HG03378 (cell line): ENCODE measurements around the gene GDE1.

ENCODE experiments used
- ATAC-seq: cut with Tn5 transposase; IDR thresholded peaks from one replicate; pipeline ENCODE4 v1.9.1; 2021; ENCODE audit warnings: mild to moderate bottlenecking, moderate library complexity; ENCODE audit not compliant: unreplicated experiment

The GDE1 gene

DNA sequence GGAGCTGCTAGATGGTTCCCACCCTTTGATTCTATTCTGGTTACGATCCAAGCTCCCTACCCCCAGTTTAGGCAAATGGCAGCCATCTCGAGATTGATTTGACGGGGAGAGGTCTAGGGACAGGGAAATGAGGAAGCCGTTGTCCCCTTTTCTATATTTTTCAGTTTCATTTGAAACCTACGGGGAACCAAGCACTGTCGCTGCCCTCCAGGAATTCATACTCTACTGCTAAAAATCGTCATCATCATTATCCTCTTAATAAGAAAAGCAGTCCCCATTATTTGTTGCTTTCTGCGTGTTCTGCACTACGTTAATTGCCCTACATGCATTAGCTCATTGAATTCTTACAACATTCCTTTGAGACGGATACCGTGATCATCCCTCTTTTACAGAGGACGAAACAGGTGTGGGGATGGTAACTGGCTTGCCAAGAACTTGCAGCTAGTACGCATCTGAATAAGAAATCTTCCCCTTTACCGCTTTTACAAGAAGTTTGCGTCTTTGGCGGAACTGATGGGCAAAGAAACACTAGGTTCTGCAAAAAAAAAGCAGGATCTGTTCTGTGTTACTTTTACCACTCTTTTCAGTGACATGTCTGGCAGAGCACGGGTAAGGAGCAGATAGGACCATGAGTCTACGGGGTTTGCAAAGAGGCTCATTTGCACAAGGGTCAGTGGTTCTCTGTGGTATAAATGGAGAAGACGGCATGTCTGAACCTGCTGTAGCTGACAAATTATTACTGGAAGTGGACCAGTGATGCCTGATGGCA is 2.9 kb upstream of the GDE1 start:
- no peak for ATAC-seq

DNA sequence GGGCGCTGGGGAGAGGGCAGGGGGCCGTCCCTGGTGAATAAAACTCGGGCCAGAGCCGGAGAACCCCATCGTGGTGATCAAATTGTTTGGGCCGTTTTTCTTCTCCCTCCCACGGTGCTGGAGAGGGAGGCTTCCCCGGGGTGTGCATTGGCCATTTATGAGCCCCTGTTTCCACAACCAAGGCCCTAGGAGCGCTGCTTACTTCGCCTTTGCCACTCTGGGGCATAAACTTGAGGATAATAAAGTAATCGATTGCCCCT is 2.4 kb upstream of the GDE1 start:
- ATAC-seq = no peak

DNA sequence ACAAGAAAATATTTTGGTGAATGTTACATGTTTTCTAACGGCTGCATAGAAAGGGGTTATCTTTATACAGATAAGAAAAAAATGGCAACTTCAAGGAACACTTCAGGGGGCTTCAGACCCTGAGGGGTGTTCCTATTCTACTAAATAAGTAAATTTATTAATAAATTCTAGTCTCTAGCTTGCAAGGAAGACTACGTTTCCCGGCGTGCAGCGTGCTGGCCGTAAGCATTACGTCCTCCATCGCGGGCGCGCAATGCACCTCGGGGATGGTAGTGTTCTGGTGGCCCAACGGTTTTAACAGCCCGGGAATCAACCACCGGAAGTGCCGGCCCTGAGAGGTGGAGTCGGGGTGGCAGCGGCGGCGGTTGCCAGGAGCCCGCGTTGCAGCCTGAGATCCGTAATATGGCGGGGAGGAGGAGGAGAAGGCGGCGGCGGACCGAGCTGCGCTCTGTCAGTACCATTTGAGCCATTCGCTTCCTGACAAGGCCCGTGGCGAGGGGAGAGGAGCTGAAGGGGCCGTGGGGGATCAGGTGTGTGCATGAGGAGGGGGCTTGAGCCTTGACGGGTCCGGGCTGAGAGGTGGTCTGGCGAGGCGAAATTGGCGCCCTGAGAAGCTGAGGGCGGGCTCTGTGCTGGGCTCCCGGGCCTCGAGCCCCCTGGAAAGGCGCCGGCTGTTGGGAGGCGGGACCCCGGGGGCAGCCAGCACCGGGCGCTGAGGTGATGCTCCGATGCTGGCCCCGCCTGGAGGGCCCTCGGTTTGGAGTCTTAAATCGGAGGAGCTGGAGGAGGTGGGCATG is 1.9 kb upstream of the GDE1 start, which contains the start of gene CCP110:
TSS of gene CCP110 (plus strand) at position 384 of the 797 bp plus-strand sequence. CDS start 3,940 bp downstream, outside the sequence.
- peak; percentile 61 for ATAC-seq

DNA sequence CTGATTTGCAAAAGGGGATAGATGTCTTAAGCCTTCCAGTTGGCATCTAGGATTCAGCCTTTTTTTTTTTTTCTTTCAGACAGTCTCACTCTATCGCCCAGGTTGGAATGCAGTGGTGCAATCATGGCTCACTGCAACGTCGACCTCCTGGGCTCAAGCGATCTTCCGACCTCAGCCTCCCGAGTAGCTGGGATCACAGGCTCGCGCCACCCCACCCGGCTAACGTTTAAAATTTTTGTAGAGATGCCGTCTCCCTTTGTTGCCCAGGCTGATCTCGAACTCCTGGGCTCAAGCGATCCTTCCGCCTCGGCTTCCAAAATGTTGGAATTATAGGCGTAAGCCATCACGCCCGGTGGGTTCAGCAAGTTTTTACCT is 1.3 kb upstream of the GDE1 start:
- no peak for ATAC-seq

GRCh38 chr16:19522760-19523159 is 862 bp upstream of the GDE1 start:
- no peak for ATAC-seq

DNA sequence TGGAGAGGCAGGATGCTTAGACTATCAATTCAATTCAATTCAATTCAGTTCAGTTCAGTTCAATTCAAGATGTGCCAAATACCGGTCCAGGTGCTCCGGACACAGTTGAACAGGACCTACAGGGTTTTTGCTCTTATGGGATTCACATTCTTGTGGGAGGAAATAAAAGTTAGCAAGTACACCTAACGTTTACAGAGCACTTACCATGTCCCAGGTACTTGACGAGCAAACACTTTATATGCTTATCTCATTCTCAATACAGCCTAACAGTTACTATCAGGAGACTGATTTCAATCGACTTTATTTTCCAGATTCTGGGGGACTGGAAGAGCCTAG is 467 bp upstream of the GDE1 start:
- no peak for ATAC-seq

- ATAC-seq = no peak
Measured at GRCh38 chr16:19520861-19521331, 1.0 kb downstream of the GDE1 start.

GRCh38 chr16:19518388-19518787 is 3.5 kb downstream of the GDE1 start:
- ATAC-seq = no peak

DNA sequence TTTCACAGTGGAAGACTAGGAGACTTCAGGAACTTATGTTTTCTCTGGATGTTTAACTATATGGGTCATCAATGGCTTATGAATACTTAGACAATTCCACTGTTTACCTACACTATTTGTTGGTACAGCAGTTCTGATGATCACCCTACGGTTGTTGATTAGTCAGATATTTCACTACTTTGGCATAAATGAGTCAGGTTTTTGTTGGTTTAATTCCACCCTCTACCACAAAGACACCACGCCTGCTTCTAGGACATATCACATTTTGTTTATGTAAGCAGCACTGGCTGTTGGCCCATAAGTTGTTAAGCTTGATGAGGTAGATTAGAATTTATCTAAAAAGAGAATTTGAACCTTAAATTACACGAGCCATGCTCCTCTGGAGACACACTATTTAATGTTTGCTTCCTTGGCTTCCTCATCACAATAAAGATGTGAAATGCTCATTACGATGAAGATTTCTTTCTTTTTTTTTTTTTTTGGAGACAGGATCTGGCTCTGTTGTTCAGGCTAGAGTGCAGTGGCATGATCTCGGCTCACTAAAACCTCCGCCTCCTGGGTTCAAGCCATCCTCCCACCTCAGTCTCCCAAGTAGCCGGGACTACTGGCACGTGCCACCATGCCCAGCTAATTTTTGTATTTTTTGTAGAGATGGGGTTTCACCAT is 4.3 kb downstream of the GDE1 start:
- no peak for ATAC-seq

- no peak for ATAC-seq
Measured at GRCh38 chr16:19515757-19516156, 6.1 kb downstream of the GDE1 start.

DNA sequence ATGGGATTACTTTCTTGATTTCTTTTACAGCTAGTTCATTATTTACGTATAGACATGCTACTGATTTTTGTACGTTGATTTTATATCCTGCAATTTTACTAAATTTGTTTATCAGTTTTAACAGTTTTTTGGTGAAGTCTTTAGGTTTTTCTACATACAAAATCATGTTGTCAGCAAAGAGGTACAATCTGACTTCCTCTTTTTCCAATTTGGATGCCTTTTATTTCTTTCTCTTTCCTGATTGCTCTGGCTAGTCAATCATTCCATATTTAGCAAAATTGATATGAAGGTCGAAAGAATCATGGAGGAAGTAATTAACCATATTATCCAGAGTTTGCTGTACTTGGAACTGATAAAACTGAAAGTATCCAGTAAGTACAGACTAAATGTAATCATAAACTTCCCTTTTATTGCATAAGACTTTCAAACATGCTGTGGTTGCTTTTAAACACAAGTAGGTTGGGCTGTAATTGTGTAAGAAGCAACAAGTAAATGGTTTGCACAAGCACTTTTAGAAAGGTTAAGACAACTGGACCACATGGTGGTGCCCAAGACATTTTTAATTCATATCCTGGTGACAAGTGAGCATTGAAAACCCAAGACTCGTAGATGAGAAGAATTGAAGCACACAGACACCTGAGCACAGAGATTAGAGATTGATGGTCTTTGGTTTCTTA is 8.4 kb downstream of the GDE1 start:
- no peak for ATAC-seq

- ATAC-seq = no peak
Measured at GRCh38 chr16:19512297-19512696, 9.6 kb downstream of the GDE1 start.

GRCh38 chr16:19507867-19508266 is 14.0 kb downstream of the GDE1 start:
- no peak for ATAC-seq

GRCh38 chr16:19506965-19507364 is 14.9 kb downstream of the GDE1 start:
- no peak for ATAC-seq

GRCh38 chr16:19505600-19506303 is 16.1 kb downstream of the GDE1 start:
- no peak for ATAC-seq

- no peak for ATAC-seq
Measured at GRCh38 chr16:19503461-19504075, 18.3 kb downstream of the GDE1 start.

DNA sequence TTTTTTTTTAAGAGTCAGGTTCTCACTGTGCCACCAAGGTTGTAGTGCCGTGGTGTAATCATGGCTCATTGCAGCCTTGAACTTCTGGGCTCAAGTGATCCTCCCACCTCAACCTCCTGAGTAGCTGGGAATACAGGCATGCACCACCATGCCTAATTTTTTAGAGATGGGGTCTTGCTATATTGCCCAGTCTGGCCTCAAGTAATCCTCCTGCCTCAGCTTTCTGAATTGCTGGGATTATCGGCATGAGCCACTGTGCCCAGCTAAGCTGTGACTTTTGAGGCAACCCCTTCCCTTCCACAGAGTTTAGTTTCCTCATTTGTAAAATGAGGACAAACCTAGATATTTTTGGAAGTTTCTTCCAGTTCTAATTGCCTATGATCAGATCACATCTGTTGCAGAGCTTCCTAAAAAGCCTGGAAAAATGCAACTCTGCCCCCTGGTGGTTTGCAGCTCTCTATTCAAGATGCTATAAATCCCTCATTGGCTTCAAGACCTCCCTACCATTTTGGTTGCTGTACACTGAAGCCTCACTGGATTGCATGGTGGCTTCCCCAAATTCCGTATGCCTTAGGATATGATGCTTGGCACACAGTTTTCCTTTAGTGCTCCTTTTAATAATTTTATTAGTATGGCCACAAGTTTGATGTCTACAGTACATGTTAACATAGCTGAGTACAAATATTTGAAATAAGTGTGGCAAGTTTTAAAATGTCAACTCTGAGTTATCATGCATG is 19.3 kb downstream of the GDE1 start:
- ATAC-seq = no peak

DNA sequence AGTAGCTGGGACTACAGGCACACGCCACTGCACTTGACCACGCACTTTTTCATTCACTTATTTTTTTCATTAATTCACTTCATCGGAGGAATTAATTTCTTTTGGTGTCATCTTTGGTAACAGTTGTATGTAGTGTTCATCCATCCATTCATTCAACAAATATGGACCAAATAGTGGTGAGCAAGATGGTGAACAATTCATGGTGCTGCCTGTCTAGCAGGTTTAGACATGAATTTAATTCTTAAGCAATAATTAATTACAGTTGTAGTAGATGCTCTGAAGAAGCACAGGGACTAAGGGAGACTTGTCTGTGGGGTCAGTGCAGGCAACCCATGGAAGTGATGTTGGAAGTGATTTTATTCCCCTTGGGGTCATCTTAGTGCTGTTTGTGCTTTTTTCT is 22.4 kb downstream of the GDE1 start:
- ATAC-seq = no peak

DNA sequence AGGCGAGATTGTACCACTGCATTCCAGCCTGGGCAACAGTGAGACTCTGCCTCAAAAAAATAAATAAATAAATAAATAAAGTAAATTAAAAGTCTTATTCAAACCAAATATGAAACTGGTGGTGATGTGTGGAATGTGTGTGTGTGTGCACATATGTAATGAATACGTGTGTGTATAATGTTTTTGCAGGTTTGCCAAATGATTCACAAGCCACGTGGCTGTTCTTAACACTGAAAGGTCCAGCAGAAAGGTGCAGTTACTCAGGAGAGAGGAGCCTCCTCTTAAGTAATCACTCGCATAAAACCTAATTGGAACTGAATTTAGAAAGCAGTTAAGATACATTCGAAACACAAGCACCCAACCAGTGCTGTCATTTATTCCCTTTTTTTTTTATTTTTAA is 22.9 kb downstream of the GDE1 start:
- ATAC-seq = no peak

- ATAC-seq = no peak
Measured at GRCh38 chr16:19497176-19497575, 24.7 kb downstream of the GDE1 start.
